H1 (cell line): ENCODE results near the gene EIF4A3.
A peak's percentile ranks its signal among the peaks of the same experiment; 100 is the strongest.

Experiments
- CBX5 ChIP-seq: fragments of 300-800, 300-1000 bp; sonication (generic); IDR thresholded peaks from 2 replicates; pipeline ENCODE4 v1.7.1; 2016; ENCODE audit warnings: antibody characterized with exemption, low read length, low read depth
- CEBPB ChIP-seq: IDR thresholded peaks from 2 replicates; pipeline ENCODE4 v1.6.1; 2012; ENCODE audit warnings: low read depth, low read length
- GTF2F1 ChIP-seq: IDR thresholded peaks from 2 replicates; pipeline ENCODE4 v1.6.1; 2012; ENCODE audit warnings: low read depth, low read length, improper control_type of control experiment, borderline replicate concordance
- HDAC2 ChIP-seq, 2 experiments: fragments of 300-600 bp in 1 of 2; sonication (generic) in 1 of 2; IDR thresholded peaks; 2 replicates each; pipeline ENCODE4 v1.6.1; 2011 to 2012; ENCODE audit warnings: low read depth in 2 of 2, low read length in 2 of 2, mild to moderate bottlenecking in 2 of 2, moderate library complexity in 2 of 2, borderline replicate concordance in 1 of 2, inconsistent platforms in 1 of 2
- POLR2A ChIP-seq, 2 experiments: IDR thresholded peaks; 1 replicate in 1 of 2; 2 replicates in 1 of 2; pipeline ENCODE4 v1.6.1; 2011; ENCODE audit warnings: low read depth in 2 of 2, low read length in 2 of 2, mild to moderate bottlenecking in 2 of 2; ENCODE audit errors: control extremely low read depth in 1 of 2
- SP1 ChIP-seq: IDR thresholded peaks from 2 replicates; pipeline ENCODE4 v1.6.1; 2011; ENCODE audit warnings: low read depth, low read length
- SRF ChIP-seq: IDR thresholded peaks from 2 replicates; pipeline ENCODE4 v1.6.1; 2011; ENCODE audit warnings: mild to moderate bottlenecking, low read depth, low read length, moderate library complexity
- TBP ChIP-seq: IDR thresholded peaks from 2 replicates; pipeline ENCODE4 v1.6.1; 2011; ENCODE audit warnings: low read depth, low read length, improper control_type of control experiment
- TF ChIP-seq, protein P1 (sequence below), 3 experiments: IDR thresholded peaks; 1 replicate in 2 of 3; 2 replicates in 1 of 3; pipeline versions ENCODE4 v1.5.1 to v1.6.1; 2011; ENCODE audit warnings: low read length in 3 of 3, mild to moderate bottlenecking in 3 of 3, inconsistent platforms in 2 of 3, low read depth in 1 of 3, moderate library complexity in 1 of 3; ENCODE audit not compliant: insufficient read depth in 1 of 3; ENCODE audit errors: control extremely low read depth in 1 of 3

- TF ChIP-seq SRF (no peak), TBP (no peak), SP1 (no peak), CBX5 (no peak), CEBPB (no peak), HDAC2 (IDR thresholded peaks at IDR 0.05; ENCODE audit: borderline replicate concordance in 1 of 2, low read depth in 2 of 2, low read length in 2 of 2) (no peak), POLR2A (IDR thresholded peaks at IDR 0.05; ENCODE audit: control extremely low read depth in 1 of 2, low read depth in 2 of 2, low read length in 2 of 2) (no peak), GTF2F1 (no peak)
- TF ChIP-seq, protein P1, sequence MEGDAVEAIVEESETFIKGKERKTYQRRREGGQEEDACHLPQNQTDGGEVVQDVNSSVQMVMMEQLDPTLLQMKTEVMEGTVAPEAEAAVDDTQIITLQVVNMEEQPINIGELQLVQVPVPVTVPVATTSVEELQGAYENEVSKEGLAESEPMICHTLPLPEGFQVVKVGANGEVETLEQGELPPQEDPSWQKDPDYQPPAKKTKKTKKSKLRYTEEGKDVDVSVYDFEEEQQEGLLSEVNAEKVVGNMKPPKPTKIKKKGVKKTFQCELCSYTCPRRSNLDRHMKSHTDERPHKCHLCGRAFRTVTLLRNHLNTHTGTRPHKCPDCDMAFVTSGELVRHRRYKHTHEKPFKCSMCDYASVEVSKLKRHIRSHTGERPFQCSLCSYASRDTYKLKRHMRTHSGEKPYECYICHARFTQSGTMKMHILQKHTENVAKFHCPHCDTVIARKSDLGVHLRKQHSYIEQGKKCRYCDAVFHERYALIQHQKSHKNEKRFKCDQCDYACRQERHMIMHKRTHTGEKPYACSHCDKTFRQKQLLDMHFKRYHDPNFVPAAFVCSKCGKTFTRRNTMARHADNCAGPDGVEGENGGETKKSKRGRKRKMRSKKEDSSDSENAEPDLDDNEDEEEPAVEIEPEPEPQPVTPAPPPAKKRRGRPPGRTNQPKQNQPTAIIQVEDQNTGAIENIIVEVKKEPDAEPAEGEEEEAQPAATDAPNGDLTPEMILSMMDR (IDR thresholded peaks at IDR 0.05; ENCODE audit: control extremely low read depth in 1 of 3, insufficient read depth in 1 of 3, low read depth in 1 of 3, low read length in 3 of 3): peak; percentile 57 to 71 (median 57)
Measured at GRCh38 chr17:80191192-80191591, 44.3 kb upstream of the EIF4A3 start.
